Globus pallidus (tissue), 1 donor: ENCODE data around the gene MMP1.

Experiments
- DNase-seq: peaks from one replicate; pipeline ENCODE4 v3.0.0-alpha.2; 2015; ENCODE audit warnings: low spot score

MMP1 gene

DNA sequence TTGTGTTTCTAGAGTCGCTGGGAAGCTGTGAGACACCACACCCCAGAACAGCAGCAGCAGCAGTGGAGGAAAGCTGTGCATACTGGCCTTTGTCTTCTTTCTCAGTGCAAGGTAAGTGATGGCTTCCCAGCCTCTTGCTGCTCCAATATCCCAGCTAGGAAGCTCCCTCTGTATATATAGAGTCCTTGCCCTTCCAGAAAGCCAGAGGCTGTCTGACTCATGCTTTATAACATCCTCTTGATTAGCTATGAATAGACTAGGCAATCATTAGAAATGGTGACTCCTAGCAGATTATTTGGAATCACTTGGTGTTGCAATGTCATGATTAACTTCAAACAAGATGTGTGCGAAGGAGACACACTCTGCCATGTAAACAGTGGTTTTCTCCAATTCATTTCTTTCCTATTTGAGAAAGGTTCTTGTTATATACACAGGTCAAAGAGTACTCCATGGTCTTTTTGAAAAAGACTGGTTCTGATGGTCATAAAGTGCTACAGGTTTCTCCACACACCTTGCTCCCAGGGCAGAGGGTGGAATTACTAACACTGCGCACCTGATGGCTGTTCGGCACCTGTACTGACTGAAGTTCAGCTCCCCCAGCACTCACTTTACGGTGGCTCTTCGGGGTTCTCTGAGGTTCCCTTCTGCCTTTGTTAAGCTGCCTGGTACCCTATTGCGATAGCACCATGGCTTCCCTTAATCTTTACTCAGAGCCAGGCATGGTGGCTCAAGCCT is at the start of gene MMP1:
Gene MMP1, minus strand, starts transcription at position 149 of the 735 bp plus-strand sequence. Its CDS starts 68 bp downstream, at position 81.
- DNase-seq: no peak

DNA sequence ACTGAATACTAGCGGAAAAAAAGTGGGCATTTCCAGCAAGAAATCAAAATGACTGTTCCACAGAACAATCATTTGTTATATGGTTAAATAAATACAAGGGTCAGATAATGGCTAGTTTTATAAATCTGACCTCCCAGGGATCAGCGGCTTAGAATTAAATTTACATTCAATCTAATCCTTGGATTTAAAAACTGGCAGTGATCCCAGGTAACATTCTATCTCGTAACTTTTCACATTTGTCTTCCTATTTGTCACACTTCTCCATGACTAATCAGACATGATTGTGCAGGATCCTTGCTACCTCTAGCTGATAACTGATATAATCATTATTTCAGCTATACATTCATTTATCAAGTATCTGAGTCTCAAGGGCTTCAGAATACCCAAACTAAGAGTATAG is 48.3 kb upstream of the MMP1 start:
- DNase-seq: no peak

- no peak for DNase-seq
Measured at GRCh38 chr11:102843489-102843888, 45.5 kb upstream of the MMP1 start, which contains the start of gene MMP3. TSS of gene MMP3 (minus strand) at chr11:102843609. CDS start at chr11:102843546, 63 bp downstream.

- DNase-seq: no peak
Measured at GRCh38 chr11:102842930-102843329, 45.0 kb upstream of the MMP1 start.

GRCh38 chr11:102840018-102840417 is 42.1 kb upstream of the MMP1 start:
- DNase-seq: no peak

DNA sequence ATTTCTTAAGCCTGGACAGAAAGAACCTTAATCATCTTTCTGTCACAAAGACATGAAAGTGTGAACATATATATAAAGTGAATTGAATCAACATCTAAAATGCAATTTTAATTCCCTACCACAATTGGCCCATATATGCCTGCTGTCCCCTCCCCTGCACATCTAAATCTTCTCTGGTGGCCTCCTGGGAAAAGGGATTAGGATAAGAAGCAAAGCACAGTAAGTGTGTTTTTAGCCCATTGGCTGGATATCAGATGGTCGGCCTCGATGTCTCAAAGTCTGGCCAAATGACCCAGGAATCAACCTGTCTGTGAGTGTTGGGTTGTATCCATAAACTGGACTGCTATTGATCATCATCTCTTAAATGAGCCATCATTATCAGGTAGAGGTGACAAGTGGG is 39.7 kb upstream of the MMP1 start:
- no peak for DNase-seq

- DNase-seq: no peak
Measured at GRCh38 chr11:102837156-102837555, 39.2 kb upstream of the MMP1 start.

- no peak for DNase-seq
Measured at GRCh38 chr11:102836290-102836875, 38.4 kb upstream of the MMP1 start.

- no peak for DNase-seq
Measured at GRCh38 chr11:102833731-102834130, 35.8 kb upstream of the MMP1 start.

- DNase-seq: no peak
Measured at GRCh38 chr11:102832612-102833011, 34.7 kb upstream of the MMP1 start.

- DNase-seq: peak; percentile 18
Measured at GRCh38 chr11:102831489-102832440, 33.8 kb upstream of the MMP1 start.

DNA sequence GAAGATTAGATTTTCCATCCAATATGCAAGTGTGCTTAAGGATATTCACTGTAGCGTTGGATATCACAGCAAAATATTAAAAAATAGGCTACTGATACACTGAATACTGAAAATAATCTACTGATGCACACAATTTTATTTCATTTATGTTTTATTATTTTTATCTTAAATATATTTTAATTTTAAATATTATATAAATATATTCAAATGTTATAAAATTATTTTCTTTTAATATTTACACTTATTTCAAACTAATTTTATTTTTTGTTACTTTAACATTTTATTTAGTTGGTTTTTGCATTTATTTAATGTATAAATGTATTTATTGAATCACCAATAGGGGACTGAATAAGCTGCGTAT is 33.1 kb upstream of the MMP1 start:
- DNase-seq: no peak

GRCh38 chr11:102830001-102830727 is 32.2 kb upstream of the MMP1 start:
- no peak for DNase-seq

DNA sequence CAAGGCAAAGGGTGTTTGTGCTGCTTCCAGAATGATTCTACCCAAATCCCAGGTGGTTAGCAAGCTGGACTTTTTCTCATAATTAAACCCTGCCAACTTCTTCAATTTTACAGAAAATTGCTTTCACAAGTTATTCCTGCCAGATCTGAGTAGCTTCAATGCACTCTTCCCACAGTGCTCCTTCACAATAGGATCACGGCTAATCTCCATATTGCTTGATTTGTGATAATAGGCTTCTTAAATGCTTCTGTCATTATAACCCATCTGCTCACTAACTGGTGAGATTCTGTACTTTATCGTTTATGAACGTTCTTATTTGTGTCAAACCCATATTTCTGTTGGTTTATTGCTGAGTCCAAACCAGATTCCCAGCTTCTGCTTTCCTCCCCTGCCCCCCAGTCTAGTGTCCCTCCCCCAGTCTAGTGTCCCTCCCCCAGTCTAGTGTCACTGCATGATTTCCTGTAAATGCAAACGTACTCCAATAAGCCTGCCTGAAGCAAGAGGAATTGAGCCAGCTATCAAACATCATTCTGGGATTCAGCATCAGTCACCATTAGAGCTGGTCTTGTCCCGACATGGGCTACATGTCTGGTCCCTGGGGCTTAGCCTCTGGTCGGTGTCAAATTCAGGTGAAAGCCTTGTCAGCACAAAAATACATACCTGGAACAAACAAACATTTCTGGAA is 31.5 kb upstream of the MMP1 start:
- no peak for DNase-seq

DNA sequence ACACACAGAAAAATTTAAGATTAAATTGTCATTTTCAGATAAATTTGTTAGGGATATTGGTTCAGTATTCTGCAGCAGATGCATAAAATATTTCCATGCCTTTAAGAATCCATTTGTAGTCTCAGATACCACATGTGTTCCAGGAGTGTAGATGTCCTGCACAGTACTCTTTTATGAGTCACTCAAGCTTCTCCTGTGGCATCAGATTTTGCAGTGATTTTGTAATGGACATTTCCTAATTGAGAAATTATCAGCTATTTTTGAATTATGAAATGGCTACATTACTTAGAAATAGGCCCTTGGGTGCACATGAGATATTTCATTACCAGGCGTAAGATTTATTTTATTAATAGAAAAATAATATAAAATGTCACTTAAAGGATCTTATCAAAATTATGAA is 26.6 kb upstream of the MMP1 start:
- DNase-seq: no peak

DNA sequence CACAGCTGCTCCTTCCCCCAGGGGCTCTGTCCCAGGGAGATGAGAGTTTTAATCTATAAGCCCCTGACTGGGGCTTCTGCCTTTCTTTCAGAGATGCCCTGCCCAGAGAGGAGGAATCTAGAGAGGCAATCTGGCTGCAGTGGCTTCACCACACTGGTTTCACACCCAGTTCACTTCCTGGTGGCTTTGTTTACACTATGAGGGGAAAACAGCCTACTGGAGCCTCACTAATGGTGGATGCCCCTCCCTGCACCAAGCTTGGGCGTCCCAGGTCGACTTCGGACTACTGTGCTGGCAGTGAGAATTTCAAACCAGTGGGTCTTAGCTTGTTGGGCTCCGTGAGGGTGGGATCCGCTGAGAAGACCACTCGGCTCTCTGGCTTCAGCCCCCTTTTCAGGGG is 21.5 kb upstream of the MMP1 start:
- no peak for DNase-seq

- no peak for DNase-seq
Measured at GRCh38 chr11:102813484-102813883, 15.5 kb upstream of the MMP1 start.

DNA sequence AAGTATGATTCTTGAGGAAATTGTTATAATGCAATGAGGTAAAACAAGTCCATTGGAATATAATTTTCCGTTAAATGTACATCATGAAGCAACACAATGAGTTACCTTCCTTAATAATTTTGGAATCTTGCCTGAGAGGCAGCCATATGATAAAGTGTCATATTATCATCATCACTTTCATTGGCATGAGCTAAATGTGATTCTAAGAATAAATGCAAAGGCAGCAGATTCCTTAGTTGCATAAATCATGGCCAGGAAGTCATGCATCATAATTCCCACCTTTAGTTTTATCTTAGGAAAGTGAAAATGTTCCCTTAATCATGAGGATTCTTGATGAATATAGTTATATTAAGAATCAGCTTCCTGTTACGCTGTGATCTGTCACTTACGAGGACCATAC is 14.2 kb upstream of the MMP1 start:
- no peak for DNase-seq

DNA sequence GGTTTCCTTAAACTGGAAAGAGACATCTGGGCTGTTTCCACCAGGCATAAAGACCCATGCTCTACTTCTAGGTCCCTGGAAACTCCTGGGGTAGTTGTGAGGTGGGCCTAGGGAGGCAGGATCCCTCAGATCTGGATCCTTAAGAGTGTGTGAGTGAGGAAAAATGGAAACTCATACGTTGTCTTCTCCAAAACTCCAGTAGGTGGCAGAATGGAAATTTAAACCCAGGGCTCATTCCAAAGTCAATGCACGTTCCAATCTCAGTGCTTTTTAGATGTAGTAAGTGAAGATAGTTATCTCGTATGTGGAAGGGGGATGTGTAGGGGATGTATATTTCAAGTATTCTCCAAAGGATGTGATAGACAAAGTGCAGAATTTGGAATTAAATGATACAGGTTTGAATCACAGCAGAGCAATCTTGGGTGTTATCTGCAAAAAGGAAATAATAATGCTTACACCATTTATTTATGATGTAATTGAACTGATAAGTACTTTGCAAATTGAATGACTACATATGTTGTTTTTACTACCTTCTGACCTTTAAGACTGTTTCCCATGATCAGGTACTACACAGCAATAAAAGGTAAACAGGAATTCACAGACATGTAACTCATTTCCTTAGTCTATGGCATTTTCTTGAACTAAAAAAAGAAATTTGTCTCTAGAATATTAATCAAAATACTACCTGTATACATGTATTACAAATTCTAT is 13.1 kb upstream of the MMP1 start:
- DNase-seq: no peak

GRCh38 chr11:102809971-102810370 is 12.0 kb upstream of the MMP1 start:
- DNase-seq: no peak

GRCh38 chr11:102807921-102808320 is 10.0 kb upstream of the MMP1 start:
- no peak for DNase-seq
